ENCODE data around the gene DPY19L2.
"Not testable (repeated sequence)": the region's sequence is repeated elsewhere in the genome, so short reads cannot be mapped to it uniquely, and the experiment has no call there.

DNA sequence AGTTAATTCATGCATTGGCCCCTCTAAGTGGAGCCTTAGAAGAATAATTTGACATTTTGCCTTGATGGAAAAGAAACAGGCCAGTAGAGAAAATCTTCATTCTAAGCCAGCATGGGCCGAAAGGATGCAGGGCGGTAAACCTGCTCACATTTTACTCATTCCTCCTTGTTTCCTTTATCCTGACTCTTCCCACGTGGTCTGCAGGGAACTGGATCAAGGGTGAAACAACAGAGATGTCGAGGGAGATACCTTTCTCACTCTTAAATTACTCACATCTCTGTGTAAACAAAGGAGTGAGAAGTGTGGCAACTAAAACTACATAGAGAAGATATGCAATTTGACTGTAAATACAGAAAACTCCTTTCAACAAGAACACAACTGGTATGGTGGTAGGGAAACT is 73.5 kb downstream of the DPY19L2 start:
- TF ChIP-seq, protein P1, sequence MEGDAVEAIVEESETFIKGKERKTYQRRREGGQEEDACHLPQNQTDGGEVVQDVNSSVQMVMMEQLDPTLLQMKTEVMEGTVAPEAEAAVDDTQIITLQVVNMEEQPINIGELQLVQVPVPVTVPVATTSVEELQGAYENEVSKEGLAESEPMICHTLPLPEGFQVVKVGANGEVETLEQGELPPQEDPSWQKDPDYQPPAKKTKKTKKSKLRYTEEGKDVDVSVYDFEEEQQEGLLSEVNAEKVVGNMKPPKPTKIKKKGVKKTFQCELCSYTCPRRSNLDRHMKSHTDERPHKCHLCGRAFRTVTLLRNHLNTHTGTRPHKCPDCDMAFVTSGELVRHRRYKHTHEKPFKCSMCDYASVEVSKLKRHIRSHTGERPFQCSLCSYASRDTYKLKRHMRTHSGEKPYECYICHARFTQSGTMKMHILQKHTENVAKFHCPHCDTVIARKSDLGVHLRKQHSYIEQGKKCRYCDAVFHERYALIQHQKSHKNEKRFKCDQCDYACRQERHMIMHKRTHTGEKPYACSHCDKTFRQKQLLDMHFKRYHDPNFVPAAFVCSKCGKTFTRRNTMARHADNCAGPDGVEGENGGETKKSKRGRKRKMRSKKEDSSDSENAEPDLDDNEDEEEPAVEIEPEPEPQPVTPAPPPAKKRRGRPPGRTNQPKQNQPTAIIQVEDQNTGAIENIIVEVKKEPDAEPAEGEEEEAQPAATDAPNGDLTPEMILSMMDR (conservative IDR thresholded peaks at IDR 0.05 in 1 of 2, IDR thresholded peaks at IDR 0.05 in 1 of 2; ENCODE audit: low read depth in 1 of 2, low read length in 2 of 2), result not testable (repeated sequence)
- TF ChIP-seq EZH2 (IDR thresholded peaks at IDR 0.05; ENCODE audit: low read length, missing control alignments), result not testable (repeated sequence)

Measured in fibroblast of lung (primary cell).